ENCODE results near the gene ACE. TPM values are rescaled to one million over a fixed set of nuclear protein-coding genes. Genes with fewer than 3 reads are reported as not detected.

The ACE gene
- total RNA-seq, 4 donors from 2014 or later: 42.9 to 1,678 (median 1,106) TPM

DNA sequence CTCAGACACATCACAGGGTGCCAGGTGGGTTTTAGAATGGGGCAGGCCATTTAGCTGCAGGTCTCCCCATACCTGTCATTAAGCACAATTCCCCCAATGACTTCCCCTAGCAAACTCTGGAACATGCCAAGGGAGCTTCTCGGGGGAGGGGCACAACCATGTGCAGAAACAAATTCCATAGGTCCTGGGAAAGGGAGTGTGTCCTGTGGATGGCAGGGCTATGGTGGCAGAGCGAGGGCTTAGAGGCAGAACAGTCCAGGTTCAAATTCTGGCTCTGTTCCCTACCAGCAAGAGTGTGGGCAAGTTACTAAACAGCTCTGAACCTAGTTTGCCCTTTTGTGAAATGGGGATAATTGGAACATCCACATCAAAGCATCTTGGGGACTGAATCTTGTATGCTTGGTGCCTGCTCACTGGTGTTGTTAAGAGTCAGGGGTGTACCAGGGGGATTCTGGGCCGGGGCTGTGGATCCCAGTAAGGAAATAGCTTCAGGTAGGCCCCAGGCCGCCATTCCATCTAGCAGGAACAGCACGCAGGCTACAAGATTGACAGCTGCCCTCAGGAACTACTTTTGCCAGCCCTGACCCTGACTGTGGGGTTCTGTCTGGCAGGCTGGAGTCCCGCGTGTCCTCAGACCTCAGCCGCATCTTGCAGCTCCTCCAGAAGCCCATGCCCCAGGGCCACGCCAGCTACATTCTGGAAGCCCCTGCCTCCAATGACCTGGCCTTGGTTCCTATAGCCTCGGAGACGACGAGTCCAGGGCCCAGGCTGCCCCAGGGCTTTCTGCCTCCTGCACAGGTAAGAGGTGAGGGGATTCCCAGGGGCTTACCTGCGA, 67.8 kb downstream of the ACE start:
- no peak for TF ChIP-seq POLR2A (IDR thresholded peaks at IDR 0.05)
- TF ChIP-seq, protein P1, sequence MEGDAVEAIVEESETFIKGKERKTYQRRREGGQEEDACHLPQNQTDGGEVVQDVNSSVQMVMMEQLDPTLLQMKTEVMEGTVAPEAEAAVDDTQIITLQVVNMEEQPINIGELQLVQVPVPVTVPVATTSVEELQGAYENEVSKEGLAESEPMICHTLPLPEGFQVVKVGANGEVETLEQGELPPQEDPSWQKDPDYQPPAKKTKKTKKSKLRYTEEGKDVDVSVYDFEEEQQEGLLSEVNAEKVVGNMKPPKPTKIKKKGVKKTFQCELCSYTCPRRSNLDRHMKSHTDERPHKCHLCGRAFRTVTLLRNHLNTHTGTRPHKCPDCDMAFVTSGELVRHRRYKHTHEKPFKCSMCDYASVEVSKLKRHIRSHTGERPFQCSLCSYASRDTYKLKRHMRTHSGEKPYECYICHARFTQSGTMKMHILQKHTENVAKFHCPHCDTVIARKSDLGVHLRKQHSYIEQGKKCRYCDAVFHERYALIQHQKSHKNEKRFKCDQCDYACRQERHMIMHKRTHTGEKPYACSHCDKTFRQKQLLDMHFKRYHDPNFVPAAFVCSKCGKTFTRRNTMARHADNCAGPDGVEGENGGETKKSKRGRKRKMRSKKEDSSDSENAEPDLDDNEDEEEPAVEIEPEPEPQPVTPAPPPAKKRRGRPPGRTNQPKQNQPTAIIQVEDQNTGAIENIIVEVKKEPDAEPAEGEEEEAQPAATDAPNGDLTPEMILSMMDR (IDR thresholded peaks at IDR 0.05): no peak
- Histone ChIP-seq H3K27ac (no peak overlapping the region), H3K36me3 (no peaks in the 10 kb centered on the region), H3K27me3 (no peaks in the 10 kb centered on the region), H3K4me1 (peaks cover 0 to 8% (median 0%) of the 10 kb centered on the region in 4 donors), H3K9me3 (no peaks in the 10 kb centered on the region), H3K4me3 (no peak overlapping the region)
- DNase-seq: no peak

DNA sequence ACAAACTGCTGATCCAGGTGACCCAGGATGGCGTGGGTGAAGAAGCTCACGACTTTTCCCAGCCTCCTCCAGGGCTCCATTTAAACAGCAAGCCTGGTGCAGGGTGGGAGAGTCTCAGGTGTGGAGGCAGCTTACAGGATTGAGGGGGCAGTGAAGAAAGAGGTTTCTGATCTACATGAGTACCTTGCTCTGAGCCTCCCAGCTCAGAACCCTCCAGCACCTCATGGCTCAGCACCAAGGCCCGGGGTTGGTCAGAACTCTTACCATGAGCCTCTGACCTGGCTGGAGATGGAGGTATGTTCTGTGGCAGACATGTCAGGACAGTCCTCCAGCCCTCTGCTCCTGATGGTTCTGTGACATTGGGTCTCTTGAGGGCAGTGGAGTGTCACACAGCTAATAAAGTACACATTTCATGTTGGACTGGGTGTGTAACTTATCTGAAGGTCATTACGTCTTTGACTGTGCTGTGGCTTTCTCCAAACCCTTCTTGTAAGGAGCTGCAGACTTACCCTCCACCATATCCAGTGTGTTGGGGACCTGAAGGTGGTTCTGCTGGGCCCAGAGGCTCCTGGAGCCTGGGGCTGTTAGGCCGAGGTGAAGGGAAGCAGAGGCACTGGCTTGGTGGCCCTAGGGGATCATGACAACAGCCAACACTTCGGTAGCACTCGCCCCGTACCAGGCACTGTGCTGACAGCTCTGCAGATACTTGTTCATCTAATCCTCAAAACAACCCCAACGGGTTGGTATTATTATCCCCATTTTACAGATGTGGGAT, 69.6 kb downstream of the ACE start:
- H3K27ac ChIP-seq: no peak overlapping the region
- H3K4me3 ChIP-seq: no peak overlapping the region
- no peak for TF ChIP-seq POLR2A (IDR thresholded peaks at IDR 0.05)
- TF ChIP-seq, protein P1 (IDR thresholded peaks at IDR 0.05): no peak
- H3K36me3 ChIP-seq: no peaks in the 10 kb centered on the region
- H3K9me3 ChIP-seq: no peaks in the 10 kb centered on the region
- peaks cover 0 to 9% (median 0%) of the 10 kb centered on the region in 4 donors for H3K4me1 ChIP-seq
- DNase-seq: no peak
- no peaks in the 10 kb centered on the region for H3K27me3 ChIP-seq

DNA sequence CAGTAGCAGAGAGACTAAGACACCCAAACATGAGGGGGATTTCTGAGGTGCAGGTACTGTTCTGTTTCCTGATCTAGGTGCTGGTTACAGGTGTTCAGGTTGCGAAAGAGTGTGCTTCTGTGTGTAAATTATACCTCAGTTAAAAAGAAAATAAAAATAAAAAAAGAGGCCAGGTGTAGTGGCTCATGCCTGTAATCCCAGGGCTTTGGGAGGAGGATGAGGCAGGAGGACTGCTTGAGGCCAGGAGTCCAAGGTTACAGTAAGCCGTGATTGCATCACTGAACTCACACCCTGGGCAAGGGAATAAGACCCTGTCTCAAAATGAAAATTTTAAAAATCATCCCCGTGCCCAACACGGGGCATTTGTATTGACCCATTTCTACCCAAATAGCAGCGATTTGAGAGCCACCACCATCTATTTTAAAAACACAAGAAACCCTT, 70.2 kb downstream of the ACE start:
- H3K4me1 ChIP-seq: peaks cover 0 to 12% (median 1%) of the 10 kb centered on the region in 4 donors
- no peaks in the 10 kb centered on the region for H3K27me3 ChIP-seq
- no peaks in the 10 kb centered on the region for H3K36me3 ChIP-seq
- no peak overlapping the region for H3K4me3 ChIP-seq
- H3K9me3 ChIP-seq: no peaks in the 10 kb centered on the region
- no peak for TF ChIP-seq POLR2A (IDR thresholded peaks at IDR 0.05)
- no peak for DNase-seq
- no peak overlapping the region for H3K27ac ChIP-seq

Other genes with a start within 250 kb of the ACE start
- 100 to 1,000 TPM in 2 of 4 donors, 10 to 100 TPM in 2; 42.9 to 161 (median 98.5) TPM for gene CYB561, start 30.8 kb upstream of the ACE start, total RNA-seq
- gene KCNH6, start 46.3 kb downstream of the ACE start, total RNA-seq: 10 to 100 TPM in 3 of 4 donors, 1 to 10 TPM in 1; 3.3 to 78.6 (median 26.7) TPM
- gene DCAF7, start 73.4 kb downstream of the ACE start, total RNA-seq: 10 to 100 TPM; 32.2 to 65.3 (median 48.9) TPM
- 10 to 100 TPM; 12.4 to 38.7 (median 36.0) TPM for gene TACO1, start 123.8 kb downstream of the ACE start, total RNA-seq
- 10 to 100 TPM; 17.3 to 61.9 (median 39.2) TPM for gene MAP3K3, start 145.4 kb downstream of the ACE start, total RNA-seq
- 10 to 100 TPM in 3 of 4 donors, 1 to 10 TPM in 1; 9.9 to 79.2 (median 12.6) TPM for gene LIMD2, start 223.1 kb downstream of the ACE start, total RNA-seq